ENCODE measurements around the gene ANKRD31. TPM values are rescaled to one million over a fixed set of nuclear protein-coding genes. Genes with fewer than 3 reads are reported as not detected.
A peak's percentile ranks its signal among the peaks of the same experiment; 100 is the strongest.

Gene ANKRD31
- total RNA-seq, 1 experiment from 2014 or later: 0.30 TPM

GRCh38 chr5:75243100-75243499 is 6.4 kb upstream of the ANKRD31 start (continued):
- no peak for TF ChIP-seq TCF7L2 (IDR thresholded peaks at IDR 0.05; ENCODE audit: borderline replicate concordance, extremely low read depth, insufficient read depth, insufficient read length)
- TF ChIP-seq SIN3A (IDR thresholded peaks at IDR 0.05; ENCODE audit: low read depth): no peak
- no peak for TF ChIP-seq ZNF274 (IDR thresholded peaks at IDR 0.05; ENCODE audit: low read depth, low read length)
- TF ChIP-seq ATF3 (IDR thresholded peaks at IDR 0.05): no peak
- no peak for TF ChIP-seq EZH2 (IDR thresholded peaks at IDR 0.05)
- TF ChIP-seq POLR2A (IDR thresholded peaks at IDR 0.05; ENCODE audit: borderline replicate concordance, extremely low read depth, insufficient read depth, insufficient read length): no peak
- no peak for TF ChIP-seq POLR2AphosphoS5 (IDR thresholded peaks at IDR 0.05; ENCODE audit: low read depth, low read length)
- TF ChIP-seq CBX3 (IDR thresholded peaks at IDR 0.05; ENCODE audit: low read depth): no peak
- no peak for TF ChIP-seq ZFX (IDR thresholded peaks at IDR 0.05)
- TF ChIP-seq RAD21 (IDR thresholded peaks at IDR 0.05; ENCODE audit: low read depth): no peak
- TF ChIP-seq FOSL1 (IDR thresholded peaks at IDR 0.05; ENCODE audit: low read depth): no peak
- TF ChIP-seq SP1 (IDR thresholded peaks at IDR 0.05; ENCODE audit: low read depth): 0 out of 2 replicates have a peak, but pooled peaks have one; percentile 25
- no peak for TF ChIP-seq REST (IDR thresholded peaks at IDR 0.05; ENCODE audit: low read depth)
- no peak for TF ChIP-seq EZH2phosphoT487 (IDR thresholded peaks at IDR 0.05; ENCODE audit: borderline replicate concordance)
- 0 out of 2 replicates have a peak, but pooled peaks have one; percentile 20 for TF ChIP-seq CEBPB (IDR thresholded peaks at IDR 0.05; ENCODE audit: low read depth)

Measured in HCT116 (cell line).